Activated CD4-positive, alpha-beta T cell treated with anti-CD3 and anti-CD28 coated beads for 4 hours (primary cell): Measurements from ENCODE around the gene EXD3.

ENCODE experiments used
- DNase-seq, 2 donors: peaks; one replicate each; pipeline ENCODE4 v3.0.0-alpha.2; 2020

The EXD3 gene

DNA sequence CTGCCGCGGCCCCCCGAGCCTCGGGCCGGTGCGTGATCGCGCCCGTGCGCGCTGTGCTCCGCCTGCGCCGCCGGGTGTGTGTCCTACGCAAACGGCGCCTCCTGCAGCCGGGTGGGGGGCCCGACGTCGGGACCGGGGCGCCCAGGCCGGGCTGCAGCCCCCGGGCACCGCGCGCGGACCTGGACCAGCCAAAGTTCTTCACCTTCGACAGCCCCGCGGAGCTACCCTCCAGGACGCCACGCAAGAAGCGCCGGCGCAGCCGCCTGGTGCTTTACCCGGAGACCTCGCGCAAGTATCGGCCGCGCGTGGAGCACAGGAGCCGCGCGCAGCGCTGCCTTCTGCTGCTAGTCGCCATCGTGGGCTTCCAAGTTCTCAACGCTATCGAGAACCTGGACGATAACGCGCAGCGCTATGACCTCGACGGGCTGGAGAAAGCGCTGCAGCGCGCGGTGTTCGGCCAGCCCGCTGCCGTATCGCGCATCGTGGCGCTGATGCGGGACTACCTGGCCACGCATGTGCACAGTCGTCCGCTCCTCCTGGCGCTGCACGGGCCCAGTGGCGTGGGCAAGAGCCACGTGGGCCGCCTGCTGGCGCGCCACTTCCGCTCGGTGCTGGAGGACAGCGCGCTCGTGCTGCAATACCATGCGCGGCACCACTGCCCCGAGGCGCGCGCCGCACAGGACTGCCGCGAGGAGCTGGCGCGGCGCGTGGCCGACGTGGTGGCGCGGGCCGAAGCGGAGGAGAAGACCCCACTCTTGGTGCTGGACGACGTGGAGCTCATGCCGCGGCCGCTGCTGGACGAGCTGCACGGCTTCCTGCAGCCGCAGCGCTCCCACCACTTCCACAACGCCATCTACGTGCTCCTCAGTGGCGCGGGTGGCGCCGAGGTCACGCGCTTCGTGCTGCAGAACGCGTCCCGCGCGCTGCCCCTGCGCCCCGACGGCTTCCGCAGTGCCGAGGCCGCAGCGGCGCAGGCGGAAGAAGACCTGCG, 143.9 kb downstream of the EXD3 start:
- no peak for DNase-seq

GRCh38 chr9:137278061-137278701, 144.8 kb downstream of the EXD3 start:
- no peak for DNase-seq

GRCh38 chr9:137277329-137278041, 145.5 kb downstream of the EXD3 start, which contains the start of gene TOR4A:
TOR4A (plus strand) TSS chr9:137277726; CDS start chr9:137278690, 964 bp downstream.
- no peak for DNase-seq

GRCh38 chr9:137276473-137277328, 146.3 kb downstream of the EXD3 start:
- DNase-seq, result no peak

- DNase-seq, result no peak
Observed at GRCh38 chr9:137275588-137276472, 147.1 kb downstream of the EXD3 start.

GRCh38 chr9:137275203-137275587, 147.8 kb downstream of the EXD3 start:
- DNase-seq, result no peak

GRCh38 chr9:137273611-137274320, 149.2 kb downstream of the EXD3 start:
- DNase-seq, result no peak

- no peak for DNase-seq
Observed at GRCh38 chr9:137273095-137273490, 149.9 kb downstream of the EXD3 start.

- DNase-seq, result no peak
Observed at GRCh38 chr9:137272241-137273094, 150.5 kb downstream of the EXD3 start.

DNA sequence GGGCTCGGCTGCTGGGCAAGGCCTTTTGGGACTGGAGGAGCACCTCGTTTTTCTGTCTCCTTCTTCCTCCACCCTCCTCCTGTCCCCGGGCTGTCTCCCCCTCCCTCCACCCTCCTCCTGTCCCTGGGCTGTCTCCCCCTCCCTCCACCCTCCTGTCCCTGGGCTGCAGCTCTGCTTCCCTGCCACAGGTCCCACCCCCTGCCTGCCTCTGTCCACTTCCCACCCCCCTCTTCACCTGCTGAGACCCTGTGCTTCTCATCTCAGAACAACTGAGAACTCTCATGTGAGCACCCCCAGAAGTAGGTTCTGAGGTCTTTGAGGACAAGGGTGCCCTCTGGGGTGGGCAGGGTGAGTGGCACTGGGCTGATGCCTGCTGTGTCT, 151.3 kb downstream of the EXD3 start:
- no peak for DNase-seq

DNA sequence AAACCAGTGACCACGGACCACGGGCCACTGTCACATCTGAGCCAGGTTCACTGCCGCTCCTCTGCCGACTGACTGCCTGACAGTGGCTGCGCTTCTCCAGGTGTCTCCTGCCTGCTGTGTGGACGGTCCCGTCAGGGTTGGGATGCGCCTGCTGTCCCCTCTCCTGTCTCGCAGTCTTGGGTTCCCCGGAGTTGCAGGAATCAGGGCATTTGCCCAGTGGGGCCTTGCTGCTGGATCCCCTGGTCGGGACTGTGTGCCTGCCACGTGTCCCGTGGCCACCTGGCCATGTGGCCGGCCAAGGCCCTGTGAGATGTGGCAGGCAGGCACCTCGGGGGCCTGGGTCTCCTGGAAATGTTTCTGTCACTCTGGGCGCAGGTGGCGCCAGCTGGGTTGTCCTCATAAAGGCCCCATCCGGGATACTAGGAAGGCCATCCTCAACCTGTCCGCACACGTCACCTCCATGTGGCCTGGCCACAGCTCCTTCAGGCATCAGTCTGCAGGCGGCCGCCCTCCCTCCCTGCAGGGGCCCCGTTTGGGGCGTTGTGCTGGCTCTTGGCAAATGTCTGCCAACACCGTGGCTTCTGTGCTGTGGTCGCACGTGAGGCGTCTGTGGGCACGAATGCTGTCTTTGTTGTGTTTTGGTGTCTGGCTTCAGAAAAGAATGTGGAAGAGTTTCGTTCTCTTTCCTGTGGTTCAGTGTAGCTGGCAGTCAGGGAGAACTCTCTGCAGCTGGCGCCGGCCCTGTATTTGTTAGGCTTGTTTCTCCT, 151.8 kb downstream of the EXD3 start:
- no peak for DNase-seq

DNA sequence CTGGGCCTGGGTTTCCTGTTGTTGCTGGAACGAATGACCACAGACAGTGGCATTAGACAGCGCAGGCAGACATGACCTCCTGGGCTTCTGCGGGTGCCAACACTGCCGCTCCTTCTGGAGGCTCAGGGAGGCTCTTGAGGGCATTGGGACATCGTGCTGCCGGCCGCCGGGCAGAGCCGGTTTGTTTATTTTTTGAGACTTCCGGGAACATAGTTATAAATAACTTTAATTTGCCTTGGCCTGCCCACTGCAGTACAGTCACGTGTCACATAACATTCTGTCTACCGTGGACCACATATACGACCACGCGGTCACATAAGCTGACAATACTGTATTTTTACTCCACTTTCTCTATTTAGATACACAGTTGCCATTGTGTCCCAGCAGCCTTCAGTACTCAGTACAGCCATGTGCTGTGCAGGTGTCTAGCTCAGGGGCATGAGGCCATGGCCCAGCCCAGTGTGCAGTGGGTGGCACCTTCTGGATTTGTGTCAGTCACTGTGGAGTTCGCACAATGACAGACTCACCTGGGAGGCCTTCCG, 153.7 kb downstream of the EXD3 start:
- DNase-seq, result no peak

GRCh38 chr9:137268538-137269201, 154.3 kb downstream of the EXD3 start:
- DNase-seq, result no peak

DNA sequence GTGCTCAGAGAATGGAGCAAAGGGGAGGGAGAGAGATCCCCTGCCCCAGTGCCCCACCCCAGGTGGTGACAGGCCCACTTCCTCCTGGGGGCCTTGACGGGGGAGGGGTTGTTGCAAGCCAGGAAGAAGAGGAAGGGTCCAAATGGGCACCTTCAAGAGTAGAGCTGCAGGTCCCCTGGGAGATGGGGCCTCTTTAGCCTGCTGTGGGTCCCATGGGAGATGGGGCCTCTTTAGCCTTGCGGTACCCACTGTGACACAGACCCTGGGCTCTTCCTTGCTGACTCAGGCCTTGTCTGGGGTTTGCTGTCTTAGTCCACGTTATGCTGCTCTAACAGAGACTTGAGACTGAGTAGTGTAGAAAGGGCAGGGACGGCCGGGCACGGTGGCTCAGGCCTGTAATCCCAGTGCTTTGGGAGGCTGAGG, 155.0 kb downstream of the EXD3 start:
- DNase-seq, result no peak

DNA sequence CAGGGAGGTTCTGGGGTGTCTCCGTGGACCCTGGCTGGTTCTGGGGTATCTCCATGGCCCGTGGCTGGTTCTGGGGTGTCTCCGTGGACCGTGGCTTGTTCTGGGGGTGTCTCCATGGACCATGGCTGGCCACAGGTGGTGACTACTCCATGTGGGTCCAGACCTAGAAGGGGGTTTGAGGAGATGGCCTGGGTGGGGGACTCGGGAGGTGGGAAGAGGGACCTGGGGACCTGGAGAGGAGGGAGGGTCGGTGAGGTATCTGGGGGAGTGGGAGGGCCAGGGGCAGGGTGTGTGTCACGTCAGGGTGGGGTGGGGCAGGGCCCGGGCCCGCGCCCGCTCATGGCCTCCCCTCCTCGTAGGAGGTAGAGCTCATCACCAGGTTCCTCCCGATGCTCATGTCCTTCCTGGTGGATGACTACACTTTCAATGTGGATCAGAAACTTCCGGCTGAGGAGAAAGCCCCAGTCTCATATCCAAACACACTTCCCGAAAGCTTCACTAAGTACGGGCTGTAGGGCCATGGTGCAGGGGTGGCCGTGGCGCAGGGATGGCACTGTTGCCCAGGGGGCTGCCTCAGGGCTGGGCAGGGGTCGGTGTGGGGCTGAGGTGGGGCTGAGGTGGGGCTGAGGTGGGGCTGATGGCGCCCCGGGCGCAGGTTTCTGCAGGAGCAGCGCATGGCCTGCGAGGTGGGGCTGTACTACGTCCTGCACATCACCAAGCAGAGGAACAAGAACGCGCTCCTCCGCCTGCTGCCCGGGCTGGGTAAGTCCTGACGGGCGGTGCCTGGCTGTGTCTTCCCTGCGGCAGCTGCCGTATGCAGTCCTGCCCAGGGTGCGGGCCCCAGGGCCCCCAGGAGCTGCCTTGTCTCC, 156.1 kb downstream of the EXD3 start:
- DNase-seq, result no peak

DNA sequence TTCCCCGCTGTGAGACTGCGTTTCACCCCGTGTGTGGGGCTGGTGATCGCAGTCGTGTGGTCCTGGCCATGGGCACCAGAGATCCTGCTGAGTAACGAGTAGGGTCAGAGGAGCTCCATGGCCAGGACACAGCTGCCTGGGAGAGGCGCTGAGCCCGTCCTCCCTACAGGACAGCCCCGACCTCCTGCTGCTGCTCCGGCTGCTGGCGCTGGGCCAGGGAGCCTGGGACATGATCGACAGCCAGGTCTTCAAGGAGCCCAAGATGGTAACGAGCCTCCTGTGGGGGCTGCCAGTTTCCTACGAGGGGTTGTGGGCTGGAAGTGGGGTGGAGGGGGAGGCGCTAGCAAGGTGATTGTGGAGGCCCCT, 156.8 kb downstream of the EXD3 start:
- DNase-seq, result no peak
